Fibroblast of mammary gland (primary cell): ENCODE results near the gene DFFA.
"Not testable (repeated sequence)": the region's sequence is repeated elsewhere in the genome, so short reads cannot be mapped to it uniquely, and the experiment has no call there.

ENCODE experiments used
- DNase-seq: peaks from one replicate; pipeline ENCODE4 v3.0.0-alpha.2; 2010; ENCODE audit warnings: low read depth
- H3K4me3 ChIP-seq: 2 replicates; pipeline ENCODE4 v1.5.1; 2011; ENCODE audit warnings: low read depth, mild to moderate bottlenecking, low read length, moderate library complexity; ENCODE audit not compliant: control insufficient read depth
- TF ChIP-seq, protein P1 (sequence below): conservative IDR thresholded peaks from 2 replicates; pipeline ENCODE4 v1.5.1; 2011; ENCODE audit warnings: low read depth, low read length, inconsistent platforms; ENCODE audit not compliant: control insufficient read depth, insufficient read depth

The DFFA gene

DNA sequence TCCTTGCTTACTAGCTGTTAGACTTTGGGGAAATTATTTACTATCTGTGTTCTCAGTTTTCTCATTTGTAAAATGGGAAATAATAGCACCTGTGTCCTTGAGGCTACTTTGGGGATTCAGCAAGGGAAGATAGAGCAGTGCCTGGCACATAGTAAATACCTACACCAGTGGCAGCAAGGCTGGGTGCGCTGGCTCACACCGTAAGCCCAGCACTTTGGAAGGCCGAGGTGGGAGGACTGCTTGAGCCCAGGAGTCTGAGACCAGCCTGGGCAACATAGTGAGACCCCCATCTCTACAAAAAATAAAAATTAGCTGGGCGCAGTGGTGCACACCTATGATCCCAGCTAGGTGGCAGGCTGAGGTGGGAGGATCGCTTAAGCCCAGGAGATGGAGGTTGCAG lies 50.7 kb downstream of the DFFA start:
- H3K4me3 ChIP-seq, result no peak overlapping the region
- TF ChIP-seq, protein P1, sequence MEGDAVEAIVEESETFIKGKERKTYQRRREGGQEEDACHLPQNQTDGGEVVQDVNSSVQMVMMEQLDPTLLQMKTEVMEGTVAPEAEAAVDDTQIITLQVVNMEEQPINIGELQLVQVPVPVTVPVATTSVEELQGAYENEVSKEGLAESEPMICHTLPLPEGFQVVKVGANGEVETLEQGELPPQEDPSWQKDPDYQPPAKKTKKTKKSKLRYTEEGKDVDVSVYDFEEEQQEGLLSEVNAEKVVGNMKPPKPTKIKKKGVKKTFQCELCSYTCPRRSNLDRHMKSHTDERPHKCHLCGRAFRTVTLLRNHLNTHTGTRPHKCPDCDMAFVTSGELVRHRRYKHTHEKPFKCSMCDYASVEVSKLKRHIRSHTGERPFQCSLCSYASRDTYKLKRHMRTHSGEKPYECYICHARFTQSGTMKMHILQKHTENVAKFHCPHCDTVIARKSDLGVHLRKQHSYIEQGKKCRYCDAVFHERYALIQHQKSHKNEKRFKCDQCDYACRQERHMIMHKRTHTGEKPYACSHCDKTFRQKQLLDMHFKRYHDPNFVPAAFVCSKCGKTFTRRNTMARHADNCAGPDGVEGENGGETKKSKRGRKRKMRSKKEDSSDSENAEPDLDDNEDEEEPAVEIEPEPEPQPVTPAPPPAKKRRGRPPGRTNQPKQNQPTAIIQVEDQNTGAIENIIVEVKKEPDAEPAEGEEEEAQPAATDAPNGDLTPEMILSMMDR, result no peak
- DNase-seq, result no peak

DNA sequence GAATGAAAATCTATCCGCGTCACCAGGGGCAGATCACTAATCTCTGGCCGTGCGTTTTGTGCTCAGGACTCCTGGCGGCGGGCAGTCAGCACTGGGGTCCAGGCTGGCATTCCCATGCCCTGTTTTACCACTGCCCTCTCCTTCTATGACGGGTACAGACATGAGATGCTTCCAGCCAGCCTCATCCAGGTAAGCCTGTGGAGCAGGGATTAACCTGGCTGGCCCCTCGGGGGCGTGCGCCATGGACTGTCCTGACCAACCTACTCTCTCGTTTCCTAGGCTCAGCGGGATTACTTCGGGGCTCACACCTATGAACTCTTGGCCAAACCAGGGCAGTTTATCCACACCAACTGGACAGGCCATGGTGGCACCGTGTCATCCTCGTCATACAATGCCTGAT lies 53.0 kb downstream of the DFFA start:
- H3K4me3 ChIP-seq, result no peak overlapping the region
- TF ChIP-seq, protein P1, result no peak
- no peak for DNase-seq

DNA sequence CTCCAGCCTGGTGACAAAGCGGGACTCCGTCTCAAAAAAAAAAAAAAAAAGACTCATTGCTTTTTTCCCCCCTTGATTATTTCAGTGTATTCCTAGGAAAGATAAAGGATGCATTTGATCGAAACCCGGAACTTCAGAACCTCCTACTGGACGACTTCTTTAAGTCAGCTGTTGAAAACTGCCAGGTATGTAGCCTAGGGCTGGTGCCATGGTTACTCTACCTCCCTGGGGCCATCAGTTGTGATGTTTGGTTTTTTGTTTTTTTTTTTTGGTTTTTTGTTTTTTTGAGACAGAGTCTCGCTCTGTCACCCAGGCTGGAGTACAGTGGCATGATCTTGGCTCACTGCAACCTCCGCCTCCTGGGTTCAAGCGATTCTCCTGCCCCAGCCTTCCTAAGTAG lies 53.6 kb downstream of the DFFA start:
- not testable (repeated sequence) for DNase-seq

DNA sequence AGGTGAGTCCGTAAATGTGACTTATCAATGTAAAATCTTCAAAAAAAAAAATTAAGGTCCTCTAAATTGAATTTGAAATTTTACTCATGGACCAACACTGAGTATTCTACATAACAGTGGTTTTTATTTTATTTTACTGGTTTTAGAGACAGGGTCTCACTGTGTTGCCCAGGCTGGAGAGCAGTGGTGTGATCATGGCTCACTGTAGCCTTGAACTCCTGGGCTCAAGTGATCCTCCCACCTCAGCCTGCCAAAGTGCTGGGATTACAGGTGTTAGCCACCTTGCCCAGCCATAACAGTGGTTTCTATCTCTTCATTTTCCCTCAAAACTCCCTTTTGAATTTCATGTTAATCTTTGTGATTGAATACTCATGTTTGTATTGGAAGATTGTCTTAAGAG lies 56.4 kb downstream of the DFFA start:
- not testable (repeated sequence) for DNase-seq, H3K4me3 ChIP-seq

More for the DNA sequence above, 53.6 kb downstream of the DFFA start:
- not testable (repeated sequence) for H3K4me3 ChIP-seq

DNA sequence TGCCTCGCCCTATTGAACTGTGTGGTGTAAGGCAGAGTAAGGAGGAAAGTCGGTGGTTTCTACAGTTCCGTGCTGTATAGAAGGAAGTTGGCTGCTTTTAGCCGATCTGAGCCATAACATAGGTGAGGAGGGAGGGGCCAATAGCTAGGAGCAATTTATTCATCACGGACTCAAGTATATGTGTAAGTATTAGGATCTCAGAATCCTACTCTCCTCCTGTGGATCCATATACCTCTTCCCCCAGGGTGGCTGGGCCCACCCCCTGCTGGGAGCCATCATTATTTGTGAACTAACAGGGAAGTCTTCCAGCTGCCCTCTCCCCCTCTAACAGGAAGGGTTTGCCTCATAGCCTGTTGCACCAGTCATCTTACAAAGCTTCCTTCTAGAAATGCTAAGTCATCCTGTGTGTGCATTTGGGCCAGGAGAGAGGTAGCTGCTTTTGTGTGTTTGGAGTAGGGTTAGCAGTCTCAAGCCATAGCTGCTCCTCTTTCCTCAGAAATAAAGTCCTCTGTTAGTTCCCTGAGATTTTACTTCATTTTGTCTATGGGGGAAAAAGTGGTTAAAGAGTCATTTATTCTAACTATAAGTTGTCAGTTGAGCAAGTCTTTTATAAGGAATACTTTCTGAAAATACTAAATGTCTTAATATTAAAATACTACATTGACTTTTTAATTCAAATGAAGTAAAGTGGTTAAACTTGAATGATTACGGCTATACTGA lies 57.0 kb downstream of the DFFA start:
- TF ChIP-seq, protein P1, result no peak
- no peak overlapping the region for H3K4me3 ChIP-seq
- DNase-seq, result peak; percentile 69

DNA sequence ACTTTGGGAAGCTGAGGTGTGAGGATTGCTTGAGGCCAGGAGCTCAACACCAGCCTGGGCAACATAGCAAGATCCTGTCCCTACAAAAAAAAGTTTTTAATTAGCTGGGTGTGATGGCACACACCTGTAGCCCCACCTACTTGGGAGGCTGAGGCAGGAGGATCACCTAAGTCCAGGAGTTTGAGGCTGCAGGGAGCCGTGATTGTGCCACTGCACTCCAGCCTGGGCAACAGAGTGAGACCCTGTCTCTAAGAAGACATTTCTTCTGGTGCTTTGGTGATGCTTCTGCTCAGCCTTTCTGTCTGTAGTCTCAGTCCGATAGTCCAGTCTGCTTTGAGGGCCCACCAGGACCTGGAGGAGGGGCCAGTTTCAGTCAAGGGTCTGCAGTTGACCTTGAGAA lies 65.1 kb downstream of the DFFA start:
- H3K4me3 ChIP-seq, result no peak overlapping the region
- TF ChIP-seq, protein P1, result no peak
- no peak for DNase-seq
